Amniotic epithelial cell (primary cell): ENCODE measurements around the gene C1orf159.
A peak's percentile ranks its signal among the peaks of the same experiment; 100 is the strongest.

ENCODE experiments used
- DNase-seq: peaks from one replicate; pipeline ENCODE4 v3.0.0-alpha.2; 2010; ENCODE audit warnings: low read depth

C1orf159 gene

GRCh38 chr1:1037366-1038327 lies 78.2 kb downstream of the C1orf159 start:
- no peak for DNase-seq

GRCh38 chr1:1035291-1035943 lies 80.5 kb downstream of the C1orf159 start:
- no peak for DNase-seq

- DNase-seq, result no peak
Observed at GRCh38 chr1:1034439-1034781, 81.5 kb downstream of the C1orf159 start.

GRCh38 chr1:1033731-1034438 lies 82.0 kb downstream of the C1orf159 start:
- no peak for DNase-seq

- peak; percentile 66 for DNase-seq
Observed at GRCh38 chr1:1033009-1033587, 82.8 kb downstream of the C1orf159 start.

- no peak for DNase-seq
Observed at GRCh38 chr1:1032424-1032823, 83.5 kb downstream of the C1orf159 start.
